CD4-positive, alpha-beta T cell (primary cell): Measurements from ENCODE around the gene PLPP2. TPM values are rescaled to one million over a fixed set of nuclear protein-coding genes. Genes with fewer than 3 reads are reported as not detected.

Source experiments
- ATAC-seq: fragments of 200-7000 bp; cut with Tn5 transposase; one replicate; pipeline ENCODE4 v1.10.0; 2022; ENCODE audit warnings: mild to moderate bottlenecking; ENCODE audit not compliant: poor library complexity
- CTCF ChIA-PET: fragments of 350-600 bp; sonication (Branson Sonifier 250); formaldehyde crosslinking; loops from one replicate; lab custom pipeline; 2021; ENCODE audit warnings: antibody characterized with exemption, inconsistent platforms; lab: Charles Lee
- POLR2A ChIA-PET: fragments of 350-600 bp; sonication (Branson Sonifier 250); formaldehyde crosslinking; loops from one replicate; lab custom pipeline; 2021; ENCODE audit warnings: antibody characterized with exemption, inconsistent platforms; lab: Charles Lee
- DNase-seq, 14 experiments: peaks; one replicate each; pipeline ENCODE4 v3.0.0-alpha.2; 2013 to 2020; ENCODE audit warnings: mixed read lengths in 2 of 14
- H3K27ac ChIP-seq, 2 donors: one replicate each; pipeline versions ENCODE4 v1.5.1 to v1.7.0; 2013; ENCODE audit warnings: low read length in 2 of 2, low read depth in 1 of 2, mild to moderate bottlenecking in 1 of 2
- H3K27me3 ChIP-seq, 2 experiments: 1 replicate in 1 of 2; 2 replicates in 1 of 2; pipeline versions ENCODE4 v1.6.1 to v1.7.0; 2013; ENCODE audit warnings: low read length in 2 of 2, control low read depth in 1 of 2, mild to moderate bottlenecking in 1 of 2, moderate library complexity in 1 of 2; ENCODE audit not compliant: insufficient read depth in 2 of 2, control insufficient read depth in 1 of 2
- H3K36me3 ChIP-seq: one replicate; pipeline ENCODE4 v1.6.1; 2013; ENCODE audit warnings: low read length, control low read depth; ENCODE audit not compliant: insufficient read depth
- H3K4me1 ChIP-seq: one replicate; pipeline ENCODE4 v1.6.1; 2013; ENCODE audit warnings: low read length, control low read depth; ENCODE audit not compliant: insufficient read depth
- H3K4me3 ChIP-seq: one replicate; pipeline ENCODE4 v1.5.1; 2013; ENCODE audit warnings: mild to moderate bottlenecking, low read length, moderate library complexity
- H3K9me3 ChIP-seq, 2 experiments: 1 replicate in 1 of 2; 2 replicates in 1 of 2; pipeline versions ENCODE4 v1.6.1 to v1.7.0; 2013; ENCODE audit warnings: low read length in 2 of 2, mild to moderate bottlenecking in 2 of 2, control low read depth in 1 of 2, moderate library complexity in 1 of 2; ENCODE audit not compliant: control insufficient read depth in 1 of 2, insufficient read depth in 1 of 2
- H3K27ac Mint-ChIP-seq: one replicate; pipeline ENCODE4 v1.8.0; 2020; ENCODE audit warnings: mixed read lengths
- H3K27me3 Mint-ChIP-seq: one replicate; pipeline ENCODE4 v1.8.0; 2021; ENCODE audit warnings: mixed read lengths
- H3K36me3 Mint-ChIP-seq: one replicate; pipeline ENCODE4 v1.8.0; 2021; ENCODE audit warnings: low read depth, mixed read lengths
- H3K4me1 Mint-ChIP-seq: one replicate; pipeline ENCODE4 v1.8.0; 2021; ENCODE audit warnings: low read depth, mixed read lengths
- H3K4me3 Mint-ChIP-seq: one replicate; pipeline ENCODE4 v1.8.0; 2020; ENCODE audit warnings: mild to moderate bottlenecking, mixed read lengths
- H3K9me3 Mint-ChIP-seq: one replicate; pipeline ENCODE4 v1.8.0; 2020; ENCODE audit warnings: mixed read lengths
- intact Hi-C, 2 experiments: fragments of 100-400 bp; cut with DNase I in 1 of 2; cut with micrococcal nuclease in 1 of 2; formaldehyde crosslinking; loops; one replicate each; pipeline versions ENCODE4 v1.15.1 to v1.9.0; 2023 to 2025; cut with DNase I, micrococcal nuclease
- polyA plus RNA-seq, 2 donors: library from polyadenylated mRNA; unstranded; fragments of 120-200 nt; gene quantifications; one replicate each; pipeline ENCODE4 v1.2.1, GENCODE V29; 2013
- total RNA-seq, 174 experiments: library from RNA in 2 of 174; stranded (reverse) in 2 of 174; gene quantifications; one replicate each; pipeline ENCODE4 v1.2.3 and lab custom pipeline; 2021 to 2026
- TF ChIP-seq, protein P1 (sequence below): fragments of 200-600 bp; IDR thresholded peaks from one replicate; pipeline ENCODE4 v1.8.0; 2022; ENCODE audit warnings: antibody characterized with exemption, mild to moderate bottlenecking

The PLPP2 gene
- total RNA-seq (under 1 TPM in 1 of 2 experiments, not detected in 1; 0.64 TPM), total RNA-seq (lab: John Stamatoyannopoulos, UW) (0.10 to 4.6 (median 0.83) reads per million in 172 experiments)
- 0.19 TPM for polyA plus RNA-seq (2013, experiment 1 of 2)
- polyA plus RNA-seq (2013, experiment 2 of 2): 1.1 TPM

GRCh38 chr19:291006-291521 lies at the start of gene PLPP2:
TSS of gene PLPP2 (minus strand) at chr19:291403. CDS start at chr19:291336, 67 bp downstream.
- H3K36me3 Mint-ChIP-seq: no peaks in the 10 kb centered on the region
- peaks cover 18% of the 10 kb centered on the region for H3K4me1 Mint-ChIP-seq
- no peak within 1 kb of the TSS for H3K27ac Mint-ChIP-seq
- peaks cover 0 to 20% of the 10 kb centered on the region in 2 experiments for H3K9me3 ChIP-seq
- POLR2A ChIA-PET: no interaction called here
- CTCF ChIA-PET: no interaction called here
- H3K4me3 ChIP-seq: no peak within 1 kb of the TSS
- peaks cover 44 to 55% of the 10 kb centered on the region in 2 experiments for H3K27me3 ChIP-seq
- peak in 1 of 14 experiments; percentile 39 for DNase-seq
- no peak within 1 kb of the TSS for H3K27ac ChIP-seq
- ATAC-seq: no peak
- no peaks in the 10 kb centered on the region for H3K9me3 Mint-ChIP-seq
- peak within 1 kb of the TSS; percentile 60 for H3K4me3 Mint-ChIP-seq
- peaks cover 26% of the 10 kb centered on the region for H3K4me1 ChIP-seq
- intact Hi-C loops: loop anchor here in 1 of 2 experiments (10.0 kb wide), 1 partner anchor 214 kb away; the partner anchor contains the start of gene TPGS1
- TF ChIP-seq, protein P1, sequence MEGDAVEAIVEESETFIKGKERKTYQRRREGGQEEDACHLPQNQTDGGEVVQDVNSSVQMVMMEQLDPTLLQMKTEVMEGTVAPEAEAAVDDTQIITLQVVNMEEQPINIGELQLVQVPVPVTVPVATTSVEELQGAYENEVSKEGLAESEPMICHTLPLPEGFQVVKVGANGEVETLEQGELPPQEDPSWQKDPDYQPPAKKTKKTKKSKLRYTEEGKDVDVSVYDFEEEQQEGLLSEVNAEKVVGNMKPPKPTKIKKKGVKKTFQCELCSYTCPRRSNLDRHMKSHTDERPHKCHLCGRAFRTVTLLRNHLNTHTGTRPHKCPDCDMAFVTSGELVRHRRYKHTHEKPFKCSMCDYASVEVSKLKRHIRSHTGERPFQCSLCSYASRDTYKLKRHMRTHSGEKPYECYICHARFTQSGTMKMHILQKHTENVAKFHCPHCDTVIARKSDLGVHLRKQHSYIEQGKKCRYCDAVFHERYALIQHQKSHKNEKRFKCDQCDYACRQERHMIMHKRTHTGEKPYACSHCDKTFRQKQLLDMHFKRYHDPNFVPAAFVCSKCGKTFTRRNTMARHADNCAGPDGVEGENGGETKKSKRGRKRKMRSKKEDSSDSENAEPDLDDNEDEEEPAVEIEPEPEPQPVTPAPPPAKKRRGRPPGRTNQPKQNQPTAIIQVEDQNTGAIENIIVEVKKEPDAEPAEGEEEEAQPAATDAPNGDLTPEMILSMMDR: no peak
- H3K36me3 ChIP-seq: no peaks in the 10 kb centered on the region
- H3K27me3 Mint-ChIP-seq: peaks cover 65% of the 10 kb centered on the region

DNA sequence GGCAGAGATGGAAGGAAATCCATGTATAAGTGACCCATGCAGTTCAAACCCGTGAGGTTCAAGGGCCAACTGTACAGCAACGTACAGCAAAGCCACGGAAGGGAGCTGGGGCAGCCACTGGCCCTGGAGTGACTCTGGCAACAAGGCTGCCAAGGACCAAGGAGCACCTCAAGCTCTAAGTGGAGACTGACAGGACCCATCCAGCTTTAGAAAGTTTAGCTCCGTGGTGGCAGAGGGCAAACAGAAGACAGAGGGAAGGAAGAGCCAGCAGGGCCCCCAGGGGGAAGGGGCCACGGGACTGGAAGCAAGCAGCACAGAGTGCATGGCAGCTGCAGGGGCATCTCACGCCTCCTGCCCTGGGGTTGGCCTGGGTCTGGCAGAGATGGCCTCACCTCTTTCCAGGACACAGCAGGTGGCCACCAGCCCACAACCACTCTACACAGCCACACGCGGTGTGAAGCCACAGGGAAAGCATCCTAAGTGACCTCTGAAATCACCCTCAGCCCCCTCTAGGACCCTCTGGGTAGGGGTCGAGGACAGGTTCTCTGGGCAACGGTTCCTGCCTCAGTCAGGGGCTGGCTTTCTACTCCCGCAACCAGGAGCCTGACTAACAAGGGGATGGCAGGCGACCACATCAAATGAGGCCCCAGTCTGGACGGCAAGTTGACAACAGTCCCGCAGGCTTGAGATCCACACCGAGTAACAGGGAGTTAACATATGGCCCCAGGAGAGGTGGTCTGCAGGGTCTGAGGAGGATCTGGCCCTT lies 49.6 kb upstream of the PLPP2 start:
- Mint-ChIP-seq H3K9me3 (no peaks in the 10 kb centered on the region), H3K27ac (peak overlapping the region; percentile 45), H3K4me1 (peaks cover 76% of the 10 kb centered on the region), H3K27me3 (no peaks in the 10 kb centered on the region), H3K4me3 (peak overlapping the region; percentile 68), H3K36me3 (peaks cover 35% of the 10 kb centered on the region)
- POLR2A ChIA-PET: no interaction called here
- H3K27ac ChIP-seq: no peak overlapping the region
- TF ChIP-seq, protein P1: no peak
- intact Hi-C loops: loop anchor here in 1 of 2 experiments (5.0 kb wide), 2 partner anchors 146 to 166 kb away; partner anchors contain the start of gene TPGS1
- peaks cover 0 to 14% of the 10 kb centered on the region in 2 experiments for H3K9me3 ChIP-seq
- DNase-seq (no peak), ATAC-seq (no peak)
- no peaks in the 10 kb centered on the region for H3K27me3 ChIP-seq
- CTCF ChIA-PET: no interaction called here
- peaks cover 46% of the 10 kb centered on the region for H3K4me1 ChIP-seq
- peaks cover 10% of the 10 kb centered on the region for H3K36me3 ChIP-seq
- H3K4me3 ChIP-seq: no peak overlapping the region

DNA sequence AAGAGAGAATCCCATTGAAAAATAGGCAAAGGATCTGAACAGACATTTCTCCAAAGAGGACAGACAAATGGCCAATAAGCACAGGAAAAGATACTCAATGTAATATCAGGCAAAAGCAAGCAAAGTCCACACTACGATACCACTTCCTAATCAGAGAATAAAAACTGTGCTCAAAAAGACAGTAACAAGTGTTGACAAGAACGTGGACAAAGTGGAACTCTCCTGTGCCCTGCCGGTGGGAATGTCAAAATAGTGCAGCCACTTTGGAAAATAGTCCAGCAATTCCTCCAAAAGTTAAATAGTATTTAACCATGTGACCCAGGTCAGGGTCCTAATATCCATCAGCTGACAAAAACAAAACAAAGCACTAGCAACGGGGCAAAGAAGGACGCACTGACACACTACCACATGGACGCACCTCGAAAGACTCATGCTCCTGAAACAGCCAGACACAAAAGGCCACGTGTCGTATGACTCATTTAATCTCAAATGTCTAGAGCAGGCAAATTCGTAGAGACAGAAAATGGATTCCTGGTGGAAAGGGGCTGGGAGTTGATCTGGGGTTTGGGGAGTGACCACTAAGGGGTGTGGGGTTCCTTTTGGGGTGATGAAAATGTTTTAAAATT lies 48.2 kb upstream of the PLPP2 start:
- POLR2A ChIA-PET: no interaction called here
- Mint-ChIP-seq H3K4me3 (peak overlapping the region; percentile 2), H3K27me3 (no peaks in the 10 kb centered on the region), H3K27ac (no peak overlapping the region), H3K36me3 (peaks cover 47% of the 10 kb centered on the region), H3K4me1 (peaks cover 68% of the 10 kb centered on the region), H3K9me3 (no peaks in the 10 kb centered on the region)
- ATAC-seq (no peak), DNase-seq (no peak)
- H3K27me3 ChIP-seq: no peaks in the 10 kb centered on the region
- peaks cover 37% of the 10 kb centered on the region for H3K4me1 ChIP-seq
- H3K9me3 ChIP-seq: peaks cover 0 to 7% of the 10 kb centered on the region in 2 experiments
- intact Hi-C loops: no loop called here
- CTCF ChIA-PET: no interaction called here
- TF ChIP-seq, protein P1: no peak
- H3K27ac ChIP-seq: no peak overlapping the region
- no peak overlapping the region for H3K4me3 ChIP-seq
- peaks cover 22% of the 10 kb centered on the region for H3K36me3 ChIP-seq
